GM12878 (cell line): ENCODE results near the gene EIF4B. TPM values are rescaled to one million over a fixed set of nuclear protein-coding genes. Genes with fewer than 3 reads are reported as not detected.

ENCODE experiments used
- ATAC-seq: fragments of 200-7000 bp; cut with Tn5 transposase; 3 replicates; pipeline ENCODE4 v1.9.1; 2020; ENCODE audit warnings: mild to moderate bottlenecking, moderate library complexity
- BruUV-seq: library from RNA; stranded (reverse); fragments of 400-500 nt; replicated peaks from 2 replicates; lab custom pipeline; 2021; lab: Mats Ljungman, UMichigan
- CTCF ChIA-PET: fragments of 300-600 bp; sonication (Branson Sonifier 250); formaldehyde crosslinking; extraction: SDS; loops from one replicate; lab custom pipeline; 2021; ENCODE audit warnings: inconsistent platforms; lab: Yijun Ruan, JAX
- POLR2A ChIA-PET: fragments of 350-600 bp; formaldehyde crosslinking; extraction: SDS; loops from one replicate; lab custom pipeline; 2021; ENCODE audit warnings: inconsistent platforms; lab: Charles Lee
- RAD21 ChIA-PET: fragments of 300-600 bp; sonication (Branson Sonifier 250); formaldehyde crosslinking; loops from one replicate; lab custom pipeline; 2023; ENCODE audit warnings: antibody characterized with exemption; ENCODE audit not compliant: unreplicated experiment; lab: Charles Lee
- SMC1A ChIA-PET: fragments of 300-600 bp; sonication (Branson Sonifier 250); formaldehyde crosslinking; loops from one replicate; lab custom pipeline; 2023; ENCODE audit not compliant: unreplicated experiment, uncharacterized antibody; lab: Charles Lee
- DNase-seq: peaks from one replicate; pipeline ENCODE4 v3.0.0-alpha.2; 2011; ENCODE audit warnings: low read depth, low spot score
- FAIRE-seq: peaks from 3 replicates; lab custom pipeline; 2011; peaks lifted over from hg19 to GRCh38; lab: Jason Lieb, UNC
- H2AFZ ChIP-seq: 2 replicates; pipeline ENCODE4 v1.6.0; 2011; ENCODE audit warnings: low read depth, low read length, control low read depth; ENCODE audit not compliant: control insufficient read depth
- H3K27ac ChIP-seq: 2 replicates; pipeline ENCODE4 v1.5.1; 2011; ENCODE audit warnings: control low read depth; ENCODE audit not compliant: control insufficient read depth, insufficient read depth
- H3K27me3 ChIP-seq, 2 experiments: replicated peaks in 1 of 2; 2 replicates each; pipeline versions ENCODE4 v1.6.0 to v1.6.1; 2011; ENCODE audit warnings: low read length in 1 of 2; ENCODE audit not compliant: control insufficient read depth in 2 of 2, insufficient read depth in 2 of 2
- H3K36me3 ChIP-seq, 2 experiments: 2 replicates each; pipeline ENCODE4 v1.5.1; 2011; ENCODE audit warnings: low read length in 1 of 2; ENCODE audit not compliant: control insufficient read depth in 2 of 2, insufficient read depth in 2 of 2
- H3K4me1 ChIP-seq: 2 replicates; pipeline ENCODE4 v1.6.1; 2011; ENCODE audit warnings: mild to moderate bottlenecking, low read length, moderate library complexity, mixed read lengths; ENCODE audit not compliant: control insufficient read depth, insufficient read depth
- H3K4me2 ChIP-seq: 2 replicates; pipeline ENCODE4 v1.6.0; 2011; ENCODE audit warnings: control low read depth; ENCODE audit not compliant: control insufficient read depth, insufficient read depth
- H3K4me3 ChIP-seq: fragments of 200-600 bp; sonication (generic); 2 replicates; pipeline ENCODE4 v1.5.1; 2016
- H3K79me2 ChIP-seq: 2 replicates; pipeline ENCODE4 v1.6.0; 2011; ENCODE audit warnings: low read length; ENCODE audit not compliant: control insufficient read depth, insufficient read depth
- H3K9ac ChIP-seq: 2 replicates; pipeline ENCODE4 v1.8.0; 2011; ENCODE audit warnings: low read length, control low read depth, mixed read lengths; ENCODE audit not compliant: control insufficient read depth, insufficient read depth
- H3K9me3 ChIP-seq: replicated peaks from 3 replicates; pipeline ENCODE4 v1.5.1; 2011; ENCODE audit warnings: mild to moderate bottlenecking, low read length; ENCODE audit not compliant: control insufficient read depth, insufficient read depth
- H4K20me1 ChIP-seq: 2 replicates; pipeline ENCODE4 v1.6.0; 2011; ENCODE audit not compliant: control insufficient read depth, insufficient read depth
- ASH2L ChIP-seq: fragments of 300-600, 200-600 bp; sonication (generic); IDR thresholded peaks from 2 replicates; pipeline ENCODE4 v1.6.1; 2017; ENCODE audit warnings: low read depth, mild to moderate bottlenecking, borderline replicate concordance
- POLR2A ChIP-seq: IDR thresholded peaks from 2 replicates; pipeline ENCODE4 v1.6.1; 2011; ENCODE audit warnings: low read depth, mild to moderate bottlenecking, low read length
- ZNF24 ChIP-seq: fragments of 450-650 bp; IDR thresholded peaks from 2 replicates; pipeline ENCODE4 v1.6.1; 2017; ENCODE audit warnings: antibody characterized with exemption, mild to moderate bottlenecking
- WGBS: methylation state at CpG from one replicate; pipeline ENCODE4 v1.1.6; 2016; ENCODE audit warnings: low lambda C conversion rate; ENCODE audit not compliant: insufficient replicate concordance, insufficient coverage; ENCODE audit errors: missing lambda C conversion rate; 5-methylcytosine and 5-hydroxymethylcytosine counted together
- in situ Hi-C: fragments of 300-500 bp; cut with MboI; formaldehyde crosslinking; loops from 9 replicates; pipeline ENCODE4 v1.14.3; 2018; ENCODE audit warnings: mixed read lengths
- intact Hi-C: fragments of 100-400 bp; cut with micrococcal nuclease; formaldehyde crosslinking; loops from one replicate; pipeline ENCODE4 v1.14.2; 2022; ENCODE audit not compliant: unreplicated experiment
- polyA plus RNA-seq, 11 experiments: library from polyadenylated mRNA; depleted of rRNA in 4 of 11; unstranded in 6 of 11; stranded (reverse) in 5 of 11; fragments of >200 nt; fragmentation: Nextera tagmentation in 4 of 11; fragmentation: Illumina TruSeq in 1 of 11; extraction: Ambion mirVana in 4 of 11; extraction: Trizol in 1 of 11; gene quantifications; 1 replicate in 1 of 11; 2 replicates in 10 of 11; pipeline versions ENCODE4 v1.2.1 to v1.2.3, GENCODE V29; 2011 to 2016; ENCODE audit warnings: inconsistent platforms in 2 of 11, missing spikeins in 2 of 11, low read depth in 1 of 11
- total RNA-seq, 4 experiments: library from RNA; depleted of rRNA in 3 of 4; stranded (reverse); fragments of >200 nt in 3 of 4; fragmentation: Illumina TruSeq in 1 of 4; extraction: Trizol in 1 of 4; gene quantifications; 2 replicates each; pipeline versions ENCODE4 v1.2.1 to v1.2.3, GENCODE V29; 2013 to 2021
- TF ChIP-seq, protein P1 (sequence below): IDR thresholded peaks from 2 replicates; pipeline ENCODE4 v1.6.1; 2012; ENCODE audit warnings: low read depth, low read length, improper control_type of control experiment
- TF ChIP-seq, protein P2 (sequence below): IDR thresholded peaks from 2 replicates; pipeline ENCODE4 v1.6.1; 2012; ENCODE audit warnings: low read depth, low read length, improper control_type of control experiment

The EIF4B gene
- total and polyA plus RNA-seq, 10 of the 15 experiments (the other 5 are each of a cell fraction or from before 2014, with no cell fraction given), result 123 to 752 (median 431) TPM

DNA sequence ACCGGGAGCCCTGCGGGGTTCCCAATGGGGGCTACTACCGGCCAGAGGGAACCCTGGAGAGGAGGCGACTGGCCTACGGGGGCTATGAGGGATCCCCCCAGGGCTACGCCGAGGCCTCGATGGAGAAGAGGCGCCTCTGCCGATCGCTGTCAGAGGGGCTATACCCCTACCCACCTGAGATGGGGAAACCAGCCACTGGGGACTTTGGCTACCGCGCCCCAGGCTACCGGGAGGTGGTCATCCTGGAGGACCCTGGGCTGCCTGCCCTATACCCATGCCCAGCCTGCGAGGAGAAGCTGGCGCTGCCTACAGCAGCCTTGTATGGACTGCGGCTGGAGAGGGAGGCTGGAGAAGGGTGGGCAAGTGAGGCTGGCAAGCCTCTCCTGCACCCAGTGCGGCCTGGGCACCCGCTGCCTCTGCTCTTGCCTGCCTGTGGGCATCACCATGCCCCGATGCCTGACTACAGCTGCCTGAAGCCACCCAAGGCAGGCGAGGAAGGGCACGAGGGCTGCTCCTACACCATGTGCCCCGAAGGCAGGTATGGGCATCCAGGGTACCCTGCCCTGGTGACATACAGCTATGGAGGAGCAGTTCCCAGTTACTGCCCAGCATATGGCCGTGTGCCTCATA is 53.3 kb downstream of the EIF4B start:
- in situ Hi-C loops, result no loop called here
- no peak overlapping the region for H3K4me2 ChIP-seq
- no TSS peak for BruUV-seq
- no peak overlapping the region for H2AFZ ChIP-seq
- no peak overlapping the region for H3K4me3 ChIP-seq
- DNase-seq (no peak), FAIRE-seq (no peak), ATAC-seq (no peak; the same call in 2 of the 3 replicates)
- no peak overlapping the region for H3K9ac ChIP-seq
- H3K36me3 ChIP-seq, result no peaks in the 10 kb centered on the region; a peak in 1 of 4 replicates
- no peaks in the 10 kb centered on the region for H4K20me1 ChIP-seq
- H3K27me3 ChIP-seq, result no peaks in the 10 kb centered on the region
- ChIA-PET SMC1A (no interaction called here), RAD21 (no interaction called here), CTCF (interaction anchor here (1.0 to 2.0 kb wide), 2 partner anchors 8 to 39 kb away, joined by 3 to 6 read pairs; no protein-coding TSS in a partner anchor), POLR2A (no interaction called here)
- H3K27ac ChIP-seq, result no peak overlapping the region
- TF ChIP-seq, protein P1, sequence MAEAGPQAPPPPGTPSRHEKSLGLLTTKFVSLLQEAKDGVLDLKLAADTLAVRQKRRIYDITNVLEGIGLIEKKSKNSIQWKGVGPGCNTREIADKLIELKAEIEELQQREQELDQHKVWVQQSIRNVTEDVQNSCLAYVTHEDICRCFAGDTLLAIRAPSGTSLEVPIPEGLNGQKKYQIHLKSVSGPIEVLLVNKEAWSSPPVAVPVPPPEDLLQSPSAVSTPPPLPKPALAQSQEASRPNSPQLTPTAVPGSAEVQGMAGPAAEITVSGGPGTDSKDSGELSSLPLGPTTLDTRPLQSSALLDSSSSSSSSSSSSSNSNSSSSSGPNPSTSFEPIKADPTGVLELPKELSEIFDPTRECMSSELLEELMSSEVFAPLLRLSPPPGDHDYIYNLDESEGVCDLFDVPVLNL, result no peak
- TF ChIP-seq ZNF24, result no peak
- no peak for TF ChIP-seq ASH2L
- peak; percentile 23; the same call in 1 of the 2 replicates for TF ChIP-seq POLR2A
- TF ChIP-seq, protein P2, sequence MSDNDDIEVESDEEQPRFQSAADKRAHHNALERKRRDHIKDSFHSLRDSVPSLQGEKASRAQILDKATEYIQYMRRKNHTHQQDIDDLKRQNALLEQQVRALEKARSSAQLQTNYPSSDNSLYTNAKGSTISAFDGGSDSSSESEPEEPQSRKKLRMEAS, result no peak
- H3K79me2 ChIP-seq, result no peaks in the 10 kb centered on the region
- WGBS, result 57% methylated on average over 24 of the region's 24 CpGs
- no peaks in the 10 kb centered on the region for H3K4me1 ChIP-seq
- H3K9me3 ChIP-seq, result no peaks in the 10 kb centered on the region
- intact Hi-C loops, result no loop called here
